Fibroblast of peridontal ligament (primary cell): ENCODE measurements around the gene FOXB2.

Experiments used
- DNase-seq: peaks from one replicate; pipeline ENCODE4 v3.0.0-alpha.2; 2010; ENCODE audit errors: extremely low read depth

FOXB2 gene

GRCh38 chr9:77063645-77064285 lies 44.3 kb downstream of the FOXB2 start:
- DNase-seq: peak; percentile 56

DNA sequence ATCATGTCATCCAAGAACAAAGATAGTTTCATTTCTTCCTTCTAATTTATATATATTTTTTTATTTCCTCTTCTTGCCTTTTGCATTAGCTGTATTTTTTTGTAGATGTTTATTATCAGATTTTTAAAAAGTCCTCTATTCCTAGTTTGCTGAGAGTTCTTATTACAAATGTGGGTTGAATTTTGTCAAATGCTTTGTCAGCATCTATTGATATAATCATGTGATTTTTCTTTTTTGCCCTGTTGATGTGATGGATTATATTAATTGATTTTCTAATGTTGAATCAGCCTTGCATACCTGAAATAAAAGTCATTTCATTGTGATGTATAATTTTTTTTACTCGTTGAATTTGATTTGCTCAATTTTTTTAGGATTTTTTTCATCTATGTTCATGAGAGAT lies 46.9 kb downstream of the FOXB2 start:
- DNase-seq: no peak
